ENCODE measurements around the gene PDZRN3. TPM values are rescaled to one million over a fixed set of nuclear protein-coding genes. Genes with fewer than 3 reads are reported as not detected.

Gene PDZRN3
- total RNA-seq, 1 experiment from 2014 or later, result 0.17 TPM

GRCh38 chr3:73408634-73409033 is 216.1 kb downstream of the PDZRN3 start:
- Histone ChIP-seq H3K79me2 (ENCODE audit: insufficient read depth, low read length) (no peaks in the 10 kb centered on the region), H3K9me2 (ENCODE audit: insufficient read depth) (no peaks in the 10 kb centered on the region), H3K4me2 (ENCODE audit: low read length) (no peak overlapping the region), H3K4me3 (replicated peaks in 1 of 2; ENCODE audit: low read depth in 1 of 2, low read length in 2 of 2) (no peak overlapping the region), H3K4me1 (ENCODE audit: control insufficient read depth in 1 of 2, insufficient read depth in 2 of 2, low read length in 2 of 2) (no peaks in the 10 kb centered on the region), H3K9me3 (ENCODE audit: control insufficient read depth in 1 of 2, insufficient read depth in 1 of 2, low read depth in 1 of 2, low read length in 2 of 2) (no peaks in the 10 kb centered on the region), H3K9ac (ENCODE audit: low read length) (no peak overlapping the region), H4K20me1 (ENCODE audit: insufficient read depth) (no peaks in the 10 kb centered on the region), H3K27me3 (ENCODE audit: insufficient read depth, low read length) (peaks cover 34% of the 10 kb centered on the region), H2AFZ (ENCODE audit: low read depth, low read length, poor library complexity, severe bottlenecking) (no peak overlapping the region), H3K27ac (ENCODE audit: low read depth, low read length) (no peak overlapping the region), H3K36me3 (ENCODE audit: control insufficient read depth in 1 of 2, insufficient read depth in 2 of 2, low read length in 2 of 2) (no peaks in the 10 kb centered on the region)
- ChIA-PET CTCF (no interaction called here), POLR2A (no interaction called here), RAD21 (ENCODE audit: low non-redundant PET in 1 of 2, low total read pairs in 2 of 2, uncharacterized antibody in 2 of 2, unreplicated experiment in 2 of 2) (no interaction called here)
- TF ChIP-seq POLR2A (IDR thresholded peaks at IDR 0.05; ENCODE audit: borderline replicate concordance, extremely low read depth, insufficient read depth, insufficient read length), result no peak
- intact Hi-C loops (cut with micrococcal nuclease), result no loop called here
- ATAC-seq (no peak), DNase-seq (ENCODE audit: low read depth, low spot score) (no peak)
- BruUV-seq (replicated peaks), result no TSS peak

- intact Hi-C loops (cut with micrococcal nuclease), result no loop called here
- Histone ChIP-seq H3K9ac (ENCODE audit: low read length) (no peak overlapping the region), H3K4me3 (replicated peaks in 1 of 2; ENCODE audit: low read depth in 1 of 2, low read length in 2 of 2) (no peak overlapping the region), H4K20me1 (ENCODE audit: insufficient read depth) (no peaks in the 10 kb centered on the region), H3K4me2 (ENCODE audit: low read length) (no peak overlapping the region), H3K27ac (ENCODE audit: low read depth, low read length) (no peak overlapping the region), H3K4me1 (ENCODE audit: control insufficient read depth in 1 of 2, insufficient read depth in 2 of 2, low read length in 2 of 2) (no peaks in the 10 kb centered on the region), H3K79me2 (ENCODE audit: insufficient read depth, low read length) (no peaks in the 10 kb centered on the region), H3K36me3 (ENCODE audit: control insufficient read depth in 1 of 2, insufficient read depth in 2 of 2, low read length in 2 of 2) (no peaks in the 10 kb centered on the region), H3K27me3 (ENCODE audit: insufficient read depth, low read length) (peaks cover 35% of the 10 kb centered on the region), H2AFZ (ENCODE audit: low read depth, low read length, poor library complexity, severe bottlenecking) (no peak overlapping the region), H3K9me3 (ENCODE audit: control insufficient read depth in 1 of 2, insufficient read depth in 1 of 2, low read depth in 1 of 2, low read length in 2 of 2) (no peaks in the 10 kb centered on the region), H3K9me2 (ENCODE audit: insufficient read depth) (no peaks in the 10 kb centered on the region)
- DNase-seq (ENCODE audit: low read depth, low spot score), result no peak
- TF ChIP-seq CBX3 (IDR thresholded peaks at IDR 0.05; ENCODE audit: low read depth), result no peak
- no peak for TF ChIP-seq SRF (IDR thresholded peaks at IDR 0.05; ENCODE audit: low read depth)
- TF ChIP-seq, protein P1, sequence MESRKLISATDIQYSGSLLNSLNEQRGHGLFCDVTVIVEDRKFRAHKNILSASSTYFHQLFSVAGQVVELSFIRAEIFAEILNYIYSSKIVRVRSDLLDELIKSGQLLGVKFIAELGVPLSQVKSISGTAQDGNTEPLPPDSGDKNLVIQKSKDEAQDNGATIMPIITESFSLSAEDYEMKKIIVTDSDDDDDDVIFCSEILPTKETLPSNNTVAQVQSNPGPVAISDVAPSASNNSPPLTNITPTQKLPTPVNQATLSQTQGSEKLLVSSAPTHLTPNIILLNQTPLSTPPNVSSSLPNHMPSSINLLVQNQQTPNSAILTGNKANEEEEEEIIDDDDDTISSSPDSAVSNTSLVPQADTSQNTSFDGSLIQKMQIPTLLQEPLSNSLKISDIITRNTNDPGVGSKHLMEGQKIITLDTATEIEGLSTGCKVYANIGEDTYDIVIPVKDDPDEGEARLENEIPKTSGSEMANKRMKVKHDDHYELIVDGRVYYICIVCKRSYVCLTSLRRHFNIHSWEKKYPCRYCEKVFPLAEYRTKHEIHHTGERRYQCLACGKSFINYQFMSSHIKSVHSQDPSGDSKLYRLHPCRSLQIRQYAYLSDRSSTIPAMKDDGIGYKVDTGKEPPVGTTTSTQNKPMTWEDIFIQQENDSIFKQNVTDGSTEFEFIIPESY (IDR thresholded peaks at IDR 0.05; ENCODE audit: extremely low read depth, insufficient replicate concordance, low read length), result no peak
- no peak for TF ChIP-seq YY1 (IDR thresholded peaks at IDR 0.05; ENCODE audit: extremely low read depth, insufficient replicate concordance, low read depth, low read length)
- no TSS peak for BruUV-seq (replicated peaks)
- ATAC-seq, result no peak
- CTCF ChIA-PET, result no interaction called here
- POLR2A ChIA-PET, result no interaction called here
- RAD21 ChIA-PET (ENCODE audit: low non-redundant PET in 1 of 2, low total read pairs in 2 of 2, uncharacterized antibody in 2 of 2, unreplicated experiment in 2 of 2), result no interaction called here
Observed at GRCh38 chr3:73407577-73407976, 217.2 kb downstream of the PDZRN3 start.

Data from HCT116 (cell line).